HepG2 (cell line): Measurements from ENCODE around the gene TPD52L2. TPM values are rescaled to one million over a fixed set of nuclear protein-coding genes. Genes with fewer than 3 reads are reported as not detected.

Source experiments
- ARID3A ChIP-seq: IDR thresholded peaks from 2 replicates; pipeline ENCODE4 v1.6.1; 2012; ENCODE audit warnings: low read depth, low read length, improper control_type of control experiment
- ATF4 ChIP-seq, 2 experiments: fragments of 450-650 bp in 1 of 2; sonication (generic) in 1 of 2; formaldehyde crosslinking; IDR thresholded peaks; 2 replicates each; pipeline versions ENCODE4 v1.5.0 to v1.8.0; 2020 to 2022; ENCODE audit warnings: mild to moderate bottlenecking in 1 of 2, missing genetic modification reagents in 1 of 2
- BRCA1 ChIP-seq: sonication (generic); formaldehyde crosslinking; IDR thresholded peaks from 2 replicates; pipeline ENCODE4 v1.4.0; 2020; ENCODE audit warnings: missing genetic modification reagents
- FIP1L1 ChIP-seq: fragments of 200-400 bp; formaldehyde crosslinking; IDR thresholded peaks from 2 replicates; pipeline ENCODE4 v1.6.1; 2018; ENCODE audit warnings: low read depth, mild to moderate bottlenecking, low read length, moderate library complexity, borderline replicate concordance; ENCODE audit not compliant: insufficient read depth
- FOXA1 ChIP-seq, 2 experiments: fragments of 450-650 bp in 1 of 2; sonication (generic) in 1 of 2; formaldehyde crosslinking in 1 of 2; IDR thresholded peaks; 2 replicates each; pipeline versions ENCODE4 v1.4.0 to v1.6.1; 2016 to 2020; ENCODE audit warnings: missing genetic modification reagents in 1 of 2
- KDM3A ChIP-seq: IDR thresholded peaks from 2 replicates; pipeline ENCODE4 v1.6.1; 2018; ENCODE audit warnings: low read depth, missing compliant biosample characterization
- MTA1 ChIP-seq: sonication (generic); formaldehyde crosslinking; IDR thresholded peaks from 2 replicates; pipeline ENCODE4 v1.4.0; 2020; ENCODE audit warnings: missing genetic modification reagents, mild to moderate bottlenecking, borderline replicate concordance
- NFYC ChIP-seq: IDR thresholded peaks from 2 replicates; pipeline ENCODE4 v1.6.1; 2016; ENCODE audit warnings: missing genetic modification reagents, missing compliant biosample characterization
- NPAS2 ChIP-seq: sonication (generic); formaldehyde crosslinking; IDR thresholded peaks from 2 replicates; pipeline ENCODE4 v1.8.0; 2022; ENCODE audit warnings: mild to moderate bottlenecking, missing genetic modification reagents, borderline replicate concordance
- NRL ChIP-seq: sonication (generic); formaldehyde crosslinking; IDR thresholded peaks from 2 replicates; pipeline ENCODE4 v1.5.0; 2020; ENCODE audit warnings: missing genetic modification reagents, mild to moderate bottlenecking, moderate library complexity, borderline replicate concordance
- SYNCRIP ChIP-seq: fragments of 200-400 bp; formaldehyde crosslinking; IDR thresholded peaks from 2 replicates; pipeline ENCODE4 v1.6.1; 2018; ENCODE audit warnings: mild to moderate bottlenecking, low read depth, low read length; ENCODE audit not compliant: insufficient read depth
- THAP11 ChIP-seq: IDR thresholded peaks from 2 replicates; pipeline ENCODE4 v1.6.1; 2016; ENCODE audit warnings: missing biosample characterization, missing genetic modification reagents
- ZBTB21 ChIP-seq: sonication (generic); formaldehyde crosslinking; IDR thresholded peaks from 2 replicates; pipeline ENCODE4 v1.4.0; 2020; ENCODE audit warnings: missing genetic modification reagents
- ZFP36 ChIP-seq: fragments of 150-350 bp; IDR thresholded peaks from 2 replicates; pipeline ENCODE4 v1.6.1; 2018; ENCODE audit warnings: borderline replicate concordance, low read length, low read depth; ENCODE audit not compliant: partially characterized antibody
- ZFP36L1 ChIP-seq: sonication (generic); formaldehyde crosslinking; IDR thresholded peaks from 2 replicates; pipeline ENCODE4 v1.8.0; 2022; ENCODE audit warnings: mild to moderate bottlenecking, missing genetic modification reagents, moderate library complexity
- ZNF160 ChIP-seq: sonication (generic); formaldehyde crosslinking; IDR thresholded peaks from 2 replicates; pipeline ENCODE4 v1.8.0; 2022; ENCODE audit warnings: mild to moderate bottlenecking, inconsistent platforms, missing genetic modification reagents
- ZNF20 ChIP-seq: sonication (generic); formaldehyde crosslinking; IDR thresholded peaks from 2 replicates; pipeline ENCODE4 v1.4.0; 2020; ENCODE audit warnings: mild to moderate bottlenecking, moderate library complexity, missing genetic modification reagents
- ZNF275 ChIP-seq: sonication (generic); formaldehyde crosslinking; IDR thresholded peaks from 2 replicates; pipeline ENCODE4 v1.8.0; 2022; ENCODE audit warnings: missing genetic modification reagents, mild to moderate bottlenecking, inconsistent platforms, borderline replicate concordance
- ZNF362 ChIP-seq: sonication (generic); formaldehyde crosslinking; IDR thresholded peaks from 2 replicates; pipeline ENCODE4 v1.4.0; 2020; ENCODE audit warnings: missing genetic modification reagents, mild to moderate bottlenecking, borderline replicate concordance
- ZNF431 ChIP-seq: sonication (generic); formaldehyde crosslinking; IDR thresholded peaks from 2 replicates; pipeline ENCODE4 v1.9.0; 2022; ENCODE audit warnings: missing genetic modification reagents, low read depth, mild to moderate bottlenecking, borderline replicate concordance
- ZNF607 ChIP-seq: sonication (generic); formaldehyde crosslinking; IDR thresholded peaks from 2 replicates; pipeline ENCODE4 v1.5.1; 2020; ENCODE audit warnings: missing genetic modification reagents, mild to moderate bottlenecking, borderline replicate concordance
- ZNF749 ChIP-seq: sonication (generic); formaldehyde crosslinking; IDR thresholded peaks from 2 replicates; pipeline ENCODE4 v1.8.0; 2022; ENCODE audit warnings: mild to moderate bottlenecking, missing genetic modification reagents, moderate library complexity, borderline replicate concordance
- ZNF768 ChIP-seq: sonication (generic); formaldehyde crosslinking; IDR thresholded peaks from 2 replicates; pipeline ENCODE4 v1.4.0; 2020; ENCODE audit warnings: missing genetic modification reagents
- ZNF788 ChIP-seq: sonication (generic); formaldehyde crosslinking; IDR thresholded peaks from 2 replicates; pipeline ENCODE4 v1.5.0; 2020; ENCODE audit warnings: mild to moderate bottlenecking, missing genetic modification reagents, borderline replicate concordance
- ZNF883 ChIP-seq: sonication (generic); formaldehyde crosslinking; IDR thresholded peaks from 2 replicates; pipeline ENCODE4 v1.5.1; 2020; ENCODE audit warnings: mild to moderate bottlenecking, missing genetic modification reagents; ENCODE audit errors: not compliant biosample characterization
- polyA plus RNA-seq, 8 experiments: library from polyadenylated mRNA; depleted of rRNA in 3 of 8; stranded (reverse) in 7 of 8; unstranded in 1 of 8; fragments of >200 nt; fragmentation: Illumina TruSeq in 4 of 8; extraction: Trizol in 4 of 8; gene quantifications; 2 replicates each; pipeline versions ENCODE4 v1.2.1 to v1.2.3, GENCODE V29; 2011 to 2016; ENCODE audit warnings: low read depth in 4 of 8, missing spikeins in 1 of 8, mixed read lengths in 1 of 8; ENCODE audit not compliant: insufficient read depth in 1 of 8
- total RNA-seq, 5 experiments: library from RNA; depleted of rRNA; stranded (reverse); fragments of >200 nt; fragmentation: Illumina TruSeq; extraction: Trizol; gene quantifications; 2 replicates each; pipeline ENCODE4 v1.2.3, GENCODE V29; 2016; ENCODE audit warnings: low read depth in 1 of 5

The TPD52L2 gene
- total and polyA plus RNA-seq, 2 of the 13 experiments (the other 11 are each of a cell fraction or from before 2014, with no cell fraction given) = 156 to 184 TPM

- TF ChIP-seq NRL (no peak), ZNF275 (CRISPR knock-in tag) (no peak), NPAS2 (CRISPR knock-in tag) (no peak), ZNF20 (no peak), NFYC (CRISPR knock-in tag) (no peak), BRCA1 (CRISPR knock-in tag) (no peak), ARID3A (no peak), KDM3A (CRISPR knock-in tag) (no peak), ZNF607 (no peak), ZNF160 (CRISPR knock-in tag) (no peak), ZNF431 (CRISPR knock-in tag) (0 out of 2 replicates have a peak, but pooled peaks have one; percentile 28), MTA1 (CRISPR knock-in tag) (no peak), ZNF749 (CRISPR knock-in tag) (no peak), ZNF768 (CRISPR knock-in tag) (no peak), ATF4 (CRISPR knock-in tag; IDR thresholded peaks at IDR 0.05) (no peak), ZNF788 (CRISPR knock-in tag) (no peak), ZFP36L1 (CRISPR knock-in tag) (no peak), THAP11 (CRISPR knock-in tag) (no peak), ZNF362 (CRISPR knock-in tag) (no peak), FOXA1 (IDR thresholded peaks at IDR 0.05) (no peak), FOXA1 (CRISPR knock-in tag; IDR thresholded peaks at IDR 0.05) (no peak), FIP1L1 (no peak), ZBTB21 (no peak), ZFP36 (no peak), ZNF883 (peak; percentile 60), SYNCRIP (no peak)
These were observed 1.9 kb upstream of the TPD52L2 start (continued) for GRCh38 chr20:63863021-63863797.
